NCI-H1694 (cell line): ENCODE measurements around the gene SFT2D2.
A peak's percentile ranks its signal among the peaks of the same experiment; 100 is the strongest.
"Not testable (repeated sequence)": the region's sequence is repeated elsewhere in the genome, so short reads cannot be mapped to it uniquely, and the experiment has no call there.

ENCODE experiments used
- DNase-seq: peaks from one replicate; lab custom pipeline; 2025; lab: John Stamatoyannopoulos, UW

Gene SFT2D2

DNA sequence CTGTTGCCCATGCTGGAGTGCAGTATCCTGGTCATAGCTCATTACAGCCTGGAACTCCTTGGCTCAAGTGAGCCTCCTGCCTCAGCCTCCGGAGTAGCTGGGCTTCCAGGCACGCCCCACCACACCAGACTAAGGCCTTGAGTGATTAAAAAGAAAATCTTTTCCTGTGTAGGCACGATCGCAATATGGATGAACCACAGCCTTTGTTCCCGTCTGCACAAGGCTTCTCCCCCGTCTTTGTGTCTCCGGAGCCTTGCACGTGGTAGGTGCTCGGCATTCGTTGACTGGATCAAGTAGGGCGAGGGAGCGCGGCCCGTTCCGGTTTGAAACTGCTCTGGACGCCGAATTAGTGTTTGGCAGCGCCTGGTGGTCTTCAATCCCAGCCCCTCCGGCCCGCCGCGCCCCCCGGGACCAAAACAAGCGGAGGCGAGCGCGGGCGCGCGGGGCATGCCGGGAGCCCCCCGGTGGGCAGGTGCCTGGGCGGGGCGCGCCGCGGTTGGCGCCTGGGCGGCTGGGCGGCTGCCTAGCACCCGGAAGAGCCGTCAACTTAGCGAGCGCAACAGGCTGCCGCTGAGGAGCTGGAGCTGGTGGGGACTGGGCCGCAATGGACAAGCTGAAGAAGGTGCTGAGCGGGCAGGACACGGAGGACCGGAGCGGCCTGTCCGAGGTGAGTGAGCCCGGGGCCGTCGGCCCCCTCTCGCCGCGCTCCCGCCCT, at the start of gene SFT2D2:
TSS of gene SFT2D2 (plus strand) at position 529 of the 715 bp plus-strand sequence. CDS start at position 605, 76 bp downstream.
- peak; percentile 37 for DNase-seq

DNA sequence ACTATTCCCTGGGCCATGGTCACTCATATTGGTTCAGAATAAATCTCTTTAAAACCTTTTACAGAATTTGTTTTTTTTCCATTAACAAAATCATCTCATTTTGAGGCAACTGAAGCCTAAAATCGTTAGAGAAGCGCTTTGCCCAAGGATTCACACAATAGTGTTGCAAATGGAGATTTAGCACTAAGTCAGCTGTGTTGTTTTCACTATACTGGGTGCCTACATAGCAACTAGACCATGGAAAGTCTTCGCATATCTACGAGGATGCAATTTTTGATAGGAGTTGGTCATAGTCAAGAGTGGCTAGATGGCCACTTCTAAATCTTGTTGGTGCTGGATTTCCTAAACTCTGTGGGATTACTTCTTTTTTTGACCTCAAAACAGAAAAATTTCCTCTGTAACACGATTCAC, 47.6 kb upstream of the SFT2D2 start:
- no peak for DNase-seq

DNA sequence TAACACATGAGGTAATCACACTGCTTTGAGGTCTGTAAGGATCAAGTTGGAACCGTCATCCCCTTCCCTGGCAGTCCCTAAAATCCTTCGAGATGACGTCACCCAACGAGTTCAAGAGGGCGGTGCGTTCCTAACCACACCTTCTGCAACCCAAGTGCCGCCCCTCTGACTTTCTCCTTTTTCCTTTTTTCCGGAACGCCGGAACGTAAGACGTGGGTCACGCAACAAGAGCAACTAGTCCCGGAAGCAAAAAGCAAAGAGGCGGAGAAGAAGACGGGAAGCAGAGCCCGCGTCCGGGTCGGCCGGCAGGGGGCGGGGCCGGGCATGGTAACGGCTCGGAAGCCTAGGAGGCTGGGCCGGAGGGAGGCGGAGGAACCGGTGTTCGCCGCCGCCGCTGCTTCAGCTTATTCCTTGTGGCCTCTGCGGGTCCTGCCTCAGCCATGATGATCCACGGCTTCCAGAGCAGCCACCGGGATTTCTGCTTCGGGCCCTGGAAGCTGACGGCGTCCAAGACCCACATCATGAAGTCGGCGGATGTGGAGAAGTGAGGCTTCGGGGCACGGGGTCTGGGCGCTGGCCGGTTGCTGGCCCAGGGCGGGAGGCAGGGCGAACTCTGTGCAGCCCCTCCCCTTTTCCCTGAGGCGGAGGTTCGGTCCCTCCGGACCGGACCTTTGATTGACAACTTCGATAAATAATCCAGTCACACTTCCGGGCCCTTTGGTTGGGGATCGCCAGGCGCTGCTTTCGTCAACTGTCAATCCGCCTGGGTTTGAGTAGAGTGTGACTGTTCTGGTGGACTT, 47.0 kb upstream of the SFT2D2 start, which contains the start of gene TIPRL:
TSS of gene TIPRL (plus strand) at position 325 of the 800 bp plus-strand sequence. CDS start at position 441, 116 bp downstream.
- DNase-seq: peak; percentile 97

DNA sequence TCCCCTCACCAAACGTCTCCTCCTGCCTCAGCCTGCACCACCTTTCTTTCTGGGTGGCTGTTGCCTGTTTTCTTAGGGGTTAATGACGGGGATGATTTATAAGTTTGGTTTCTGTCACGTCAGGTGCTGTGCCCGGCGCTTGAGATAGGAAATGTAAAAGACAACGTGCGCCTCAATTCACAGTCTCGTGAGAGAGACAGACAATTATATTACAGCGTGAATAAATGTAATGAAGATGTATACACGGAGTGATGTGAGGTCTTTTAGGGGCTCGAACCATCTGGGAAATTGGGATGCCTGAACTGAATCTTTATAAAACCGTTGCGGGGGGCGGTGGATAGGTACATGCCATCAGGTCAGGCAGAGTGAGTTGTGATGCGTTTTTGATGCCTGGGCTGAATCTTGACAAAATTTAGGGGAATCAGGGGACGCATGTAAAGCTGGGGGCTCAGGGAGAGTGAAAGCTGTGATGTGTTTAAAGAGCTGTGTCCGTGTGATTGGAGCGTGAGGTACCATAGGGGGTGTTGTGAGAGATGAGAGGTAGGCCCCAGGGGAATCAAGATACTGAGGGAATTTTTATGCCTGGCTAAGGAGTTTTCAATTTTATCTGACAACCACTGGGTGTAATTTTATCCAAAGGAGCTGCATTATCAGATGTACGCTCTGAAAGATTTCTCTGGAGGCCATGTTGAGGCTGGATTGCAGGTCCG, 46.2 kb upstream of the SFT2D2 start:
- DNase-seq: no peak

DNA sequence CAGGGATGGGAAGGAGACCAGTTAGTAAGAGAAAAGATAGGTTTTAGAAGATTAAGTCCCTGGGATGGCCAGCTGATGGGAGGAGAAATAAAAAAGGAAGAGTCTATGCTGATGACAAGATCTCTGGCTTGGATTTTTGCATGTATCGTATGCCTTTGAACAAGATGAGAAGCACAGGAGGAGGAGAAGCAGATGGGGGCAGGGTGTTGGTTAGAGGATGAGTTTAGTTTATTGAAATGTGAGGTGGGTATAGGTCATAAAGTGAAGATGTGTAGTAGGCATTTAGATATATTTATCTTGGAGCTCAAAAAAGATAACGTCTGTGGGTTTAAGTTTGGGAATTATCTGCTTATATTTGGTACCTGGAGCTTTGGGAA, 45.7 kb upstream of the SFT2D2 start:
- DNase-seq: no peak

DNA sequence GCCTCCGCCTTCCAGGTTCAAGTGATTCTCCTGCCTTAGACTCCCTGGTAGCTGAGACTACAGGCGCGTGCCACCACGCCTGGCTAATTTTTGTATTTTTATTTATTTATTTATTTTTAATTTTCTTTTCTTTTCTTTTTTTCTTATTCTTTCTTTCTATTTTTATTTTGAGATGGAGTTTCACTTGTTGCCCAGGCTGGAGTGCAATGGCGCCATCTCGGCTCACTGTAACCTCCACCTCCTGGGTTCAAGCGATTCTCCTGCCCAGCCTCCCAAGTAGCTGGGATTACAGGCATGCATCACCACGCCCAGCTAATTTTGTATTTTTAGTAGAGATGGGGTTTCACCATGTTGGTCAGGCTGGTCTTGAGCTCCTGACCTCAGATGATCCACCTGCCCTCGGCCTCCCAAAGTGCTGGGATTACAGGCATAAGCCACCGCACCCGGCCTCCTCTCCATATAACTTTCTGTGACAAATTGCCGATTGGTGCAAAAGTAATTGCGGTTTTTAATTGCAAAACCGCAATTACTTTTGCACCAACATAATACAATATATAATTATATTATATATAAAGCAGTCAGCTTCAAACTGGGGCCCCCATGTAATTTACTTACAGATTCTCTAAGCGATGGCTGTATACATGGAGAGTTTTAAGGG, 44.6 kb upstream of the SFT2D2 start:
- DNase-seq: not testable (repeated sequence)

DNA sequence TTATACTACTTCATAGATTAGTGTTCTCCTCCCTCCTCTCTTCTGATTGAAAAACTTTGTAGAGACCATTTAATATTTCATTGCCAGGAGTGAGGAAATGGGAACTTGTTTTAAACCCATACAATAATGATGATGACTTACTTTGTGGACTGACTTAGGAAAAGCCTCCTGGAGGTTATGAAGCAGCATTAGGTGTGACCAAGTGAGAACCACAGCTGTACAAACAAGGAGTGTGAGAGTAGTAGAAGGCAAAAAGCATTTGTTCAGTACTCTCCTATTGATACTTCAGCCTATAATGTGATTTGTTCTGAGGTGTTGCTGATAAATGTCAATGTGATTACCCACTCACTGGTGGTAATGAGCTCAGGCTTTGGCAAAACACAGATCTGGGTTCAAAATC, 38.6 kb upstream of the SFT2D2 start:
- no peak for DNase-seq

DNA sequence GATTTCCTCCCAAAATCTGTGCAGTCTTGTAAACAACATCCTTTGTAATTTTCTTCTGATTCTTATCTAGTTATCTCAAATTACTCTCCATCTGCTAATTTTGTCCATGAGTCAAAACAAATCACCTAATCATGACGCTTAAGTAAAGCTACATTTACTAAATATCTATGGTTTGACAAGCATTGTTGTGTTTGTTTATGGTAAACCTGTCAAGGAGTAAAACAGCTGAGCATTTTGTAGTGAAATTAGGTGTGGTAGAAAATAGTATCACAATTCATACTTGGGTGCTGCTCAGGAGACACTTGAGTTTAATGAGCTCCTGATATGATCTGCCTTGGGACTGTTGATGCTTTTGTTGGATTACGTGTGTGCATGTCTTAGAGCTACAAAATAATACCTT, 35.4 kb upstream of the SFT2D2 start:
- no peak for DNase-seq

DNA sequence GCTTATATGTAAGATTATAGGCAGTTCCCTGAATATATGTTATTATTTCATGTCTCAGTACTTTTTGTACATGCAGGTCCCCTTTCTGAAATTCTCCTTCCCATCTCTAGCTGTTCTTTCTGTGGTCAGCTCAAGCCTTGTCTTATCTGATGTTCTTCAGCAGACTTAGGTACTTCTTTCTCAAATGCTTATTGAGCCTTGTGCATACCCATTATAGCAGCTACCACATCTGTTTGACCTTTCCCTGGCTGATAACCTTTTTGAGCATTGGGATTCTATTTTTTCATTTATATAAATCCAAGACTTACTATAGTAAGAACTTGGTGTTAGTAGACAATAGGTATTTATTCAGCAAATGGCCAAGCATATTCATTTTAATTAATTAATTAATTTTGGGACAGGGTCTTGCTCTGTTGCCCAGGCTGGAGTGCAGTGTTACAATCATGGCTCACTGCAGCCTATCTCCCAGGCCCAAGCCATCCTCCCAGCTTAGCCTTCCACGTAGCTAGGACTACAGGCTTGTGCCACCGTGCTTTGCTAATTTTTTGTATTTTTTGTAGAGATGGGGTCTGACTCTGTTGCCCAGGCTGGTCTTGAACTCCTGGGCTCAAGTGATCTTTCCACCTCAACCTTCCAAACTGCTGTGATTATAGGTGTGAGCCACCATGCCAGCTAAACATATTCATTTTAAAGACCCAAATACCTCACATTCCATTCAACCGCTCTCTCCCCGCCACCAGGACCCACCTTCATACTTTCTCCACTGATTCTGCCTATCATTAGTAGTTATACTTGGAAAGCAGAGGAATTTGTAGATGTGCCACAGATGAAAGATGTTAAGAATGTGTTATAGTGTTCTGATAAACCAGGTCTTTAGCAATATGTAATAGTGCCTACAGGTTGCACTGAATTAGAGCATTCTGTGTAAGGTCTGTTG, 30.3 kb upstream of the SFT2D2 start:
- DNase-seq: no peak

DNA sequence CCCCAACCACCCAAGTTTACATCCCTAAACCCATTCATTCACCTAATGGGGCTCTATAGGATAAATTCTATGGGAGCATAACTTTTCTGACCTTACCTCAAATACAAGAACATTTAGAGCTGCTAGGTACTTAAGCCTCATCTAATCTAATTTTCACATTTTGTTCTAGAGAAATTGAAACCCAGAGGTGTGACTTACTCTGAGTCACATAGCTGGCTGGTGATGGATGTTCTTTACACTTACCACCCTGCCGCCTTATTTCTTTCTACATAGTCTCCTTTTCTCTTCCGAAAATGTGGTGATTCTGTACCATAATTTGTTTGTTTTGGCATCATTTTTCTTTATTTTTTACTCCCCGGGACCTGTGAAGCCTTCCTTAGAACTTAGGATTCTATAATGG, 26.7 kb upstream of the SFT2D2 start:
- no peak for DNase-seq

DNA sequence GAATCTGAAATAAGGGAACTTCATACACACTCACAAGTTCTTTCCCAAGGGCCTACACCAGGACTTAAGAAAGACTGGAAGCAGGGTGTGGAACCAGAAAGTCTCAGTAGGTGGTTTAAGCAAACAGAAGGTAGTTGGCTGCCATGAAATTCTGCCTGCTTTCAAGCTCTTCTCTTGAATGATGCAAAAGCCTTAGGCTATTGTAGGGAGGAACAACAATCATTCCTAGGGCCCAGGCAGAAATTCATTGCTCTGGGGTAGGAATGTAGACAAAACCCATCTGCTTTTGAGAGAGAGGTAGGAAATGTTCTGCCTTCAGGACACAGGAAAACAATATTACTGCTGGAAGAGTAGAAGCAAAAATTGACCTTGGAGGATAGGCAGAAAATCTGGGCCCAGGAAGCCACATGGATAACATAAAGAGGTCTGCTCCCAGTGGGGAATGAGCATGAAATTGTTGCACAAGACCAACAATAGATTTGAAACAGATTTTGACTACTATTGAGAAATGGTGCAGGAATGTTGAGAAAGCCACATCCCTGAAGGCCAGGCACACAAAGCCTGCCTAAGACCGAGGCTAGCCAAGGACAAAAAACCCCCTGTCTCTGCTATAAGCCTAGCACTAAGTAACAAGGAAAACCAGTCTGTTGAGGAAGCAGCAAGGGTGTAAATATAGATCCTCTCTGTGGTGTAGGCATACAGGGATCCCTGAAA, 22.7 kb upstream of the SFT2D2 start:
- no peak for DNase-seq

DNA sequence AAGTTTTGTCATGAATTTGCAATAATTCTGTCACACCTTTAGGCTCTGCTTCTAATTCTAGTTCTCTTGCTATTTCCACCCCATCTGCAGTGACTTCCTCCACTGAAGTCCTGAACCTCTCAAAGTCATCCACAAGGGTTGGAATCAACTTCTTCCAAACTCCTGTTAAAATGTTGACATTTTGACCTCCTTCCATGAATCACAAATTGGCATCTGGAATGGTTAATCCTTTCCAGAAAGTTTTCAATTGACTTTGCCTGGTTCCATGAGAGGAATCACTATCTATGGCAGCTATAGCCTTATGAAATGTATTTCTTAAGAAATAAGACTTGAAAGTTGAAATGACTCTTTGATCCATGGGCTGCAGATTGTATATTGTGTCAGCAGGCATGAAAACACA, 19.7 kb upstream of the SFT2D2 start:
- DNase-seq: no peak

DNA sequence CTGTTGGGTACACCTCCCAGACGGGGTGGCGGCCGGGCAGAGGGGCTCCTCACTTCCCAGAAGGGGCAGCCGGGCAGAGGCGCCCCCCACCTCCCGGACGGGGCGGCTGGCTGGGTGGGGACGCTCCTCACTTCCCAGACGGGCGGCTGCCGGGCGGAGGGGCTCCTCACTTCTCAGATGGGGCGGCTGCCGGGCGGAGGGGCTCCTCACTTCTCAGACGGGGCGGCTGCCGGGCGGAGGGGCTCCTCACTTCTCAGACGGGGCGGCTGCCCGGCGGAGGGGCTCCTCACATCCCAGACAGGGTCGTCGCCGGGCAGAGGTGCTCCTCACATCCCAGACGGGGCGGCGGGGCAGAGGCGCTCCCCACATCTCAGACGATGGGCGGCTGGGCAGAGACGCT, 18.1 kb upstream of the SFT2D2 start:
- DNase-seq: not testable (repeated sequence)

DNA sequence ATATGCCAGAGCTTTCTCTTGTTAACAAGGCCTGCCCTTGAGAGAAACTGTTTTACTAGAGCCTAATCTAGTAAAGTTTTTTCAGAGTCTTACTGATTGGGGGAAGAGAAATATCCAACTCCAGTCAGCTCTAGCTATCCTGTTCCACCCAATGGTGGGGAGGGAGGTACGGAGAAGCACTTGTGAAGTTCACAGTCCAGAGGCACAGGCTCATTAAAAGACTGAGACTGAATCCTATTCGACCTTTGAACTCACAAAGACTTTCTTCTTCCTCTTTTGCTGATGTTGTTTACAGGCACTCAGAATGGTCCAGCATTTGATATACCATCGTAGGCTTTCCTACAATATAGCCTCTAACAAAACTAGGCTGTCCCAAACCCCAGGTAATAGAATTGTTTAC, 15.5 kb upstream of the SFT2D2 start:
- no peak for DNase-seq

DNA sequence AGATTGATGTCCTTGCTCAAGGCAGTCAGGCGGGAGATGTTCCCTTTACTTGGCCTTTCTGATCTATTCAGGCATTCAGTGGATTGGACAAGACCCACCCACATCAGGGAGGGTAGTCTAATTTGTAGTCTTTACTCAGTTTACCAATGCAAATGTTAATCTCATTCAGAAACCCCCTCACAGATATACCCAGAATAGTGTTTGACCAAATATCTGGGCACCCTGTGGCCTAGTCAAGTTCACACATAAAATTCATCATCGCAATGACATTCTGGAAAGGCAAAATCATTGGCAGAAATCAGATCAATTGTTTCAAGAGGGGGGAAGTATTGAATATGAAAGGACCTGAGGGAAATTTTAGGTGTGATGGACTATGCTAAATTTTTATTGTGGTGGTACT, 12.5 kb upstream of the SFT2D2 start:
- DNase-seq: no peak

DNA sequence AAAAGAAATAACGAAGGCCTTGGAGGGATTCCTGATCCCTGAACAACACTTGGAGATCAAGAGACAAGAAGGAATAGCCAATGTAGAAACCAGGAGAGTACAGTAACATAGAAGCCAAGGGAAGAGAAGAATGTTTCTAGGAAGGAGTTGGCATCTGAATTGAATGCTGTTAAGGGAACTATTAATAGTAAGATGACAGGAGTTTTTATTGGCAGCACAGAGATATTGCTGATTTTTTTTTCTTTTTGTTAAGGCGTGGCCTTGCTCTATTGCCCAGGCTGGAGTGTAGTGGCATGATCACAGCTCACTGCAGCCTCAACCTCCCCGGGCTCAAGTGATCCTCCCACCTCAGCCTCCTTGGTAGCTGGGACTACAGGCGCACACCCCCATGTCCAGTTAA, 9.6 kb upstream of the SFT2D2 start:
- no peak for DNase-seq

DNA sequence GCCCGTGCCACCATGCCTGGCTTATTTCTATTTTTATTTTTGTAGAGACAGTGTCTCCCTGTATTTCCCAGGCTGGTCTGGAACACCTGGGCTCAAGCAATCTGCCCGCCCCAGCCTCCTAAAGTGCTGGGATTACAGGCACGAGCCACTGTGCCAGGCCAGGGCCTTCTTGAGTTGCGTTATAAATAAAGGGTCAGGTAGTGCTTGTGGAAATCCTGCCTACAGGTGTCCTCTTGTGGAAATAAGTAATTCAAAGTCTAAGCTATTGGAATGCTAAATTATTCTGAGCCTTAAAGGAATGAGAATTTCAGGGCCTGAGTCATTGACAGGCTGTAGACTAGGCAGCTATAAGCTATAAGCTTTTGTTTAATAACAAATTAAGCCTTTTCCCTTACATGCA, 8.1 kb upstream of the SFT2D2 start:
- DNase-seq: no peak

DNA sequence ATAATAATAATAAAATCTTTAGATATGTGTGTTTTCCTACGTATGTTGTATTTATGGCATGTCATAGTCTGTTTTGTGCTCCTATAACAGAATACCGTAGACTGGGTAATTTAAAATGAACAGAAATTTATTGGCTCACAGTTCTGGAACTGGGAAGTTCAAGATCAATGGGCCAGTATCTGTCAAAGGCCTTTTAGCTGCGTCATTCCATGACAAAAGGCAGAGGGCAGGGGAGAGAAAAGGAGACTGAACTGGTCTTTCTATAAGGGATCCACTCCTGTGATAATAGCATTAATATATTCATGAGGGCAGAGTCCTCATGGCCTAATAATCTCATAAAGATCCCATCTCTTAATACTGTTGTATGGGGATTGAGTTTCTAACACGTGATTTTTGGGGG, 7.1 kb upstream of the SFT2D2 start:
- no peak for DNase-seq

DNA sequence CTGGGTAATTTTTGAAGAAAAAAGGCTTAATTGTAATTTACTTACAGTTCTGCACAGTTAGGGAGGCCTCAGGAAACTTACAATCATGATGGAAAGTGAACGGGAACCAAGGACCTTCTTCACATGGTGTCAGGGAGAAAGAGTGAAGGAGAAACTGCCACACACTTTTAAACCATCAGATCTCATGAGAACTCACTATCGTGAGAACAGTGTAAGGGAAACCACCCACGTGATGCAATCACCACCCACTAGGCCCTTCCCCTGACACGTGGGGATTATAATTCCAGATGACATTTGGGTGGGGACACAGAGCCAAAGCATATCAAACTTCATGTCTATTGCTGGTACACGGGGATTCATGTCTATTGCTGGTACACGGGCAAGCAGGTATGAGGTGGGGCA, 5.3 kb upstream of the SFT2D2 start:
- no peak for DNase-seq

DNA sequence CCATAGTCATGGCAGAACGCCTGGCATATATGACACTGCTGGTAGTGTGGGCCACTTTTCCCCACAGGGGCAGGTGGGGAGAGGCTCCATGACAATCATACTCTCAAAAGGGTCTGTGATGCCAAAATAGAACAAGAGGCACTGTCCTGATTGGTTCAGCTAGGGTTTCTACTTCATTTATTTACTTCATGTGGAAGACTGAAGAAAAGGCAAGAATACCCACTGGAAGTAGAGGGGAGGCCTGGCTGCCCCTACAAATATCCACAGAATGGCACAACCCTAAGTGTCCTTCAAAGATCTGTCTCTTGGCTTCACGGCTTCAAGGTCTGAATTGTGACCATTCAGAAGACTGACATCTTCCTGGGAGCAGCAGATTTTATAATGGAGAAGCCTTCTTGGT, 4.5 kb upstream of the SFT2D2 start:
- DNase-seq: no peak

DNA sequence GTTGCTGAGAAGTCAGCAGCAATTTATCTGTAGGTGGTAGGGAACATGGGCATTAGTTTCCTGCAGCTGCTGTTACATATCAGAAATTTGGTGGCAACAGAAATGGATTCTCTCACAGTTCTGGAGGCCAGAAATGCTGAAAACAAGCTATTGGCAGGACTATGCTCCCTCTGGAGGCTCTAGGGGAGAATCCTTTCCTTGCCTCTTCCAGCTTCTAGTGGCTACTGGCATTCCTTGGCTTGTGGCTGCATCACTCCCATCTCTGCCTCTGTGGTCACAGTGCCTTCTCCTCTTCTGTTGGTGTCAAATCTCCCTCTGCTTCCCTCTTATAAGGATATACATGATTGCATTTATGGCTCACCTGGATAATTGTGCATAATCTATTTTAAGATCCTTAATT, 2.5 kb upstream of the SFT2D2 start:
- DNase-seq: no peak
